CD4-positive, alpha-beta T cell (primary cell): ENCODE data around the gene LAMA2. TPM values are rescaled to one million over a fixed set of nuclear protein-coding genes. Genes with fewer than 3 reads are reported as not detected.

ENCODE experiments used
- ATAC-seq: fragments of 200-7000 bp; cut with Tn5 transposase; one replicate; pipeline ENCODE4 v1.10.0; 2022; ENCODE audit warnings: mild to moderate bottlenecking; ENCODE audit not compliant: poor library complexity
- CTCF ChIA-PET: fragments of 350-600 bp; sonication (Branson Sonifier 250); formaldehyde crosslinking; loops from one replicate; lab custom pipeline; 2021; ENCODE audit warnings: antibody characterized with exemption, inconsistent platforms; lab: Charles Lee
- POLR2A ChIA-PET: fragments of 350-600 bp; sonication (Branson Sonifier 250); formaldehyde crosslinking; loops from one replicate; lab custom pipeline; 2021; ENCODE audit warnings: antibody characterized with exemption, inconsistent platforms; lab: Charles Lee
- DNase-seq, 14 experiments: peaks; one replicate each; pipeline ENCODE4 v3.0.0-alpha.2; 2013 to 2020; ENCODE audit warnings: mixed read lengths in 2 of 14
- H3K27ac ChIP-seq, 2 donors: one replicate each; pipeline versions ENCODE4 v1.5.1 to v1.7.0; 2013; ENCODE audit warnings: low read length in 2 of 2, low read depth in 1 of 2, mild to moderate bottlenecking in 1 of 2
- H3K27me3 ChIP-seq, 2 experiments: 1 replicate in 1 of 2; 2 replicates in 1 of 2; pipeline versions ENCODE4 v1.6.1 to v1.7.0; 2013; ENCODE audit warnings: low read length in 2 of 2, control low read depth in 1 of 2, mild to moderate bottlenecking in 1 of 2, moderate library complexity in 1 of 2; ENCODE audit not compliant: insufficient read depth in 2 of 2, control insufficient read depth in 1 of 2
- H3K36me3 ChIP-seq: one replicate; pipeline ENCODE4 v1.6.1; 2013; ENCODE audit warnings: low read length, control low read depth; ENCODE audit not compliant: insufficient read depth
- H3K4me1 ChIP-seq: one replicate; pipeline ENCODE4 v1.6.1; 2013; ENCODE audit warnings: low read length, control low read depth; ENCODE audit not compliant: insufficient read depth
- H3K4me3 ChIP-seq: one replicate; pipeline ENCODE4 v1.5.1; 2013; ENCODE audit warnings: mild to moderate bottlenecking, low read length, moderate library complexity
- H3K9me3 ChIP-seq, 2 experiments: 1 replicate in 1 of 2; 2 replicates in 1 of 2; pipeline versions ENCODE4 v1.6.1 to v1.7.0; 2013; ENCODE audit warnings: low read length in 2 of 2, mild to moderate bottlenecking in 2 of 2, control low read depth in 1 of 2, moderate library complexity in 1 of 2; ENCODE audit not compliant: control insufficient read depth in 1 of 2, insufficient read depth in 1 of 2
- H3K27ac Mint-ChIP-seq: one replicate; pipeline ENCODE4 v1.8.0; 2020; ENCODE audit warnings: mixed read lengths
- H3K27me3 Mint-ChIP-seq: one replicate; pipeline ENCODE4 v1.8.0; 2021; ENCODE audit warnings: mixed read lengths
- H3K36me3 Mint-ChIP-seq: one replicate; pipeline ENCODE4 v1.8.0; 2021; ENCODE audit warnings: low read depth, mixed read lengths
- H3K4me1 Mint-ChIP-seq: one replicate; pipeline ENCODE4 v1.8.0; 2021; ENCODE audit warnings: low read depth, mixed read lengths
- H3K4me3 Mint-ChIP-seq: one replicate; pipeline ENCODE4 v1.8.0; 2020; ENCODE audit warnings: mild to moderate bottlenecking, mixed read lengths
- H3K9me3 Mint-ChIP-seq: one replicate; pipeline ENCODE4 v1.8.0; 2020; ENCODE audit warnings: mixed read lengths
- CTCF ChIP-seq: fragments of 200-600 bp; IDR thresholded peaks from one replicate; pipeline ENCODE4 v1.8.0; 2022; ENCODE audit warnings: antibody characterized with exemption, mild to moderate bottlenecking
- intact Hi-C, 2 experiments: fragments of 100-400 bp; cut with DNase I in 1 of 2; cut with micrococcal nuclease in 1 of 2; formaldehyde crosslinking; loops; one replicate each; pipeline versions ENCODE4 v1.15.1 to v1.9.0; 2023 to 2025; cut with DNase I, micrococcal nuclease
- total RNA-seq, 174 experiments: library from RNA in 2 of 174; stranded (reverse) in 2 of 174; gene quantifications; one replicate each; pipeline ENCODE4 v1.2.3 and lab custom pipeline; 2021 to 2026

The LAMA2 gene
- total RNA-seq, 2 experiments from 2014 or later: 0.05 to 0.06 TPM

GRCh38 chr6:129516787-129517186 lies 633.8 kb downstream of the LAMA2 start:
- Mint-ChIP-seq H3K4me1 (no peaks in the 10 kb centered on the region), H3K4me3 (no peak overlapping the region), H3K27ac (no peak overlapping the region), H3K36me3 (no peaks in the 10 kb centered on the region), H3K9me3 (no peaks in the 10 kb centered on the region), H3K27me3 (no peaks in the 10 kb centered on the region)
- CTCF ChIA-PET: interaction anchor here (1.2 kb wide), 1 partner anchor 316 kb away, joined by 3 read pairs; no protein-coding TSS in a partner anchor
- no peaks in the 10 kb centered on the region for H3K9me3 ChIP-seq
- H3K4me3 ChIP-seq: no peak overlapping the region
- no peaks in the 10 kb centered on the region for H3K36me3 ChIP-seq
- no peaks in the 10 kb centered on the region for H3K4me1 ChIP-seq
- no peak for ATAC-seq
- no peaks in the 10 kb centered on the region for H3K27me3 ChIP-seq
- H3K27ac ChIP-seq: no peak overlapping the region
- POLR2A ChIA-PET: no interaction called here
- no peak for TF ChIP-seq CTCF
- no peak for DNase-seq
- intact Hi-C loops: no loop called here

- TF ChIP-seq CTCF: no peak
- ATAC-seq (no peak), DNase-seq (no peak)
- Mint-ChIP-seq H3K4me1 (no peaks in the 10 kb centered on the region), H3K27ac (no peak overlapping the region), H3K36me3 (no peaks in the 10 kb centered on the region), H3K9me3 (no peaks in the 10 kb centered on the region), H3K27me3 (no peaks in the 10 kb centered on the region), H3K4me3 (no peak overlapping the region)
- no peaks in the 10 kb centered on the region for H3K9me3 ChIP-seq
- H3K27ac ChIP-seq: no peak overlapping the region
- CTCF ChIA-PET: interaction anchor here (0.7 to 1.2 kb wide), 2 partner anchors 116 to 316 kb away, joined by 3 read pairs; no protein-coding TSS in a partner anchor
- H3K36me3 ChIP-seq: no peaks in the 10 kb centered on the region
- no peak overlapping the region for H3K4me3 ChIP-seq
- no peaks in the 10 kb centered on the region for H3K4me1 ChIP-seq
- intact Hi-C loops: no loop called here
- POLR2A ChIA-PET: no interaction called here
- no peaks in the 10 kb centered on the region for H3K27me3 ChIP-seq
Observed at GRCh38 chr6:129517288-129517687, 634.4 kb downstream of the LAMA2 start.

- H3K27me3 Mint-ChIP-seq: no peaks in the 10 kb centered on the region
- no peaks in the 10 kb centered on the region for H3K4me1 Mint-ChIP-seq
- POLR2A ChIA-PET: no interaction called here
Observed at GRCh38 chr6:129519750-129520149, 636.8 kb downstream of the LAMA2 start.

More at GRCh38 chr6:129519750-129520149, 636.8 kb downstream of the LAMA2 start:
- no peak for DNase-seq
- CTCF ChIA-PET: no interaction called here
- H3K9me3 ChIP-seq: no peaks in the 10 kb centered on the region
- H3K27ac ChIP-seq: no peak overlapping the region
- intact Hi-C loops: no loop called here
- no peak for TF ChIP-seq CTCF
- Mint-ChIP-seq H3K27ac (no peak overlapping the region), H3K9me3 (no peaks in the 10 kb centered on the region), H3K4me3 (no peak overlapping the region), H3K36me3 (no peaks in the 10 kb centered on the region)
- no peaks in the 10 kb centered on the region for H3K27me3 ChIP-seq
- no peaks in the 10 kb centered on the region for H3K36me3 ChIP-seq
- ATAC-seq: no peak
- no peaks in the 10 kb centered on the region for H3K4me1 ChIP-seq
- no peak overlapping the region for H3K4me3 ChIP-seq
